Breast epithelium (tissue), 3 donors: ENCODE data around the gene GRIN2C.

Source experiments
- CTCF ChIP-seq, 3 donors: fragments of 450-650 bp; IDR thresholded peaks; one replicate each; pipeline ENCODE4 v1.5.1; 2016 to 2017; ENCODE audit warnings: antibody characterized with exemption in 3 of 3, mild to moderate bottlenecking in 3 of 3, moderate library complexity in 3 of 3
- POLR2A ChIP-seq: fragments of 450-650 bp; IDR thresholded peaks from one replicate; pipeline ENCODE4 v1.6.1; 2016; ENCODE audit warnings: antibody characterized with exemption, mild to moderate bottlenecking, moderate library complexity

- no peak for TF ChIP-seq POLR2A
- no peak for TF ChIP-seq CTCF (IDR thresholded peaks at IDR 0.05)
Measured at GRCh38 chr17:74805591-74805991, 54.1 kb downstream of the GRIN2C start.
